ENCODE data around the gene EIPR1.

The EIPR1 gene

GRCh38 chr2:3204031-3204821 is 173.4 kb downstream of the EIPR1 start:
- Histone ChIP-seq H4K20me1 (ENCODE audit: low read depth, low read length) (no peaks in the 10 kb centered on the region), H2AFZ (ENCODE audit: low read depth, low read length, severe bottlenecking) (no peak overlapping the region), H3K4me2 (ENCODE audit: low read depth, low read length, poor library complexity, severe bottlenecking) (no peak overlapping the region), H3K27ac (ENCODE audit: low read depth, low read length) (no peak overlapping the region), H3K36me3 (ENCODE audit: low read length) (no peaks in the 10 kb centered on the region), H3K9me3 (ENCODE audit: insufficient read depth, low read length) (no peaks in the 10 kb centered on the region), H3K27me3 (ENCODE audit: low read length) (no peaks in the 10 kb centered on the region), H3K9ac (ENCODE audit: low read length) (no peak overlapping the region), H3K79me2 (ENCODE audit: insufficient read depth, low read length) (no peaks in the 10 kb centered on the region), H3F3A (ENCODE audit: insufficient read depth) (no peaks in the 10 kb centered on the region), H3K9me2 (replicated peaks; ENCODE audit: insufficient read depth, low read length) (no peaks in the 10 kb centered on the region), H3K4me3 (ENCODE audit: insufficient read depth, low read length, poor library complexity, severe bottlenecking) (no peak overlapping the region)
- TF ChIP-seq CTCF (IDR thresholded peaks at IDR 0.05; ENCODE audit: insufficient read depth, low read length, poor library complexity, severe bottlenecking), result no peak
- TF ChIP-seq EZH2phosphoT487 (conservative IDR thresholded peaks at IDR 0.05; ENCODE audit: low read length), result no peak

- no peaks in the 10 kb centered on the region for H3F3A ChIP-seq (ENCODE audit: insufficient read depth)
- no peak overlapping the region for H3K27ac ChIP-seq (ENCODE audit: low read depth, low read length)
- no peak overlapping the region for H2AFZ ChIP-seq (ENCODE audit: low read depth, low read length, severe bottlenecking)
- H3K4me3 ChIP-seq (ENCODE audit: insufficient read depth, low read length, poor library complexity, severe bottlenecking), result no peak overlapping the region
- H3K9me2 ChIP-seq (replicated peaks; ENCODE audit: insufficient read depth, low read length), result no peaks in the 10 kb centered on the region
- H3K79me2 ChIP-seq (ENCODE audit: insufficient read depth, low read length), result no peaks in the 10 kb centered on the region
- no peak overlapping the region for H3K9ac ChIP-seq (ENCODE audit: low read length)
- H4K20me1 ChIP-seq (ENCODE audit: low read depth, low read length), result no peaks in the 10 kb centered on the region
- H3K27me3 ChIP-seq (ENCODE audit: low read length), result no peaks in the 10 kb centered on the region
- TF ChIP-seq EZH2phosphoT487 (conservative IDR thresholded peaks at IDR 0.05; ENCODE audit: low read length) (no peak), CTCF (IDR thresholded peaks at IDR 0.05; ENCODE audit: insufficient read depth, low read length, poor library complexity, severe bottlenecking) (no peak)
- H3K36me3 ChIP-seq (ENCODE audit: low read length), result no peaks in the 10 kb centered on the region
- H3K4me2 ChIP-seq (ENCODE audit: low read depth, low read length, poor library complexity, severe bottlenecking), result no peak overlapping the region
- no peaks in the 10 kb centered on the region for H3K9me3 ChIP-seq (ENCODE audit: insufficient read depth, low read length)
Measured at GRCh38 chr2:3203497-3204019, 174.1 kb downstream of the EIPR1 start.

DNA sequence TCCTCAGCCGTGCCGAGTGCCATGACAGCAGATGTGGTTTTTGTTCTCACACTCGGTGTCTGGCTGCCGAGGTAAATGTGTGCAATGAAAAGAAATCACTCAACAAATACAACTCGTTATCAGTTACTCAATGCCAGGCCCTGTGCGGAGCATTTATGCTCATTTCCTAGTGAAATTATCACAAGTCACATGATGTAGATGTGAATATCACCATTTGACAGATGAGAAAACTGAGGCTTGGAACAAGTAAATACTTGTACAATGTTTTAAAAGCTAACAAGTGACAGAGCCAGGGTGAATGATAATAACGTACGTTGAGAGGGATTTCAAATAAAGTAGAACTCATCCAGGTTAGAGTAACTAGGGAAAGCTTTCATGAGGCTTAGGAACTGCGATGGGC is 174.7 kb downstream of the EIPR1 start:
- H3K27me3 ChIP-seq (ENCODE audit: low read length), result no peaks in the 10 kb centered on the region
- TF ChIP-seq CTCF (IDR thresholded peaks at IDR 0.05; ENCODE audit: insufficient read depth, low read length, poor library complexity, severe bottlenecking) (no peak), EZH2phosphoT487 (conservative IDR thresholded peaks at IDR 0.05; ENCODE audit: low read length) (no peak)
- no peak overlapping the region for H2AFZ ChIP-seq (ENCODE audit: low read depth, low read length, severe bottlenecking)
- no peaks in the 10 kb centered on the region for H3K79me2 ChIP-seq (ENCODE audit: insufficient read depth, low read length)
- H3K4me3 ChIP-seq (ENCODE audit: insufficient read depth, low read length, poor library complexity, severe bottlenecking), result no peak overlapping the region
- H3K9ac ChIP-seq (ENCODE audit: low read length), result no peak overlapping the region
- no peak overlapping the region for H3K27ac ChIP-seq (ENCODE audit: low read depth, low read length)
- H3K9me2 ChIP-seq (replicated peaks; ENCODE audit: insufficient read depth, low read length), result no peaks in the 10 kb centered on the region
- no peaks in the 10 kb centered on the region for H3F3A ChIP-seq (ENCODE audit: insufficient read depth)
- H3K36me3 ChIP-seq (ENCODE audit: low read length), result no peaks in the 10 kb centered on the region
- no peaks in the 10 kb centered on the region for H3K9me3 ChIP-seq (ENCODE audit: insufficient read depth, low read length)
- H3K4me2 ChIP-seq (ENCODE audit: low read depth, low read length, poor library complexity, severe bottlenecking), result no peak overlapping the region
- no peaks in the 10 kb centered on the region for H4K20me1 ChIP-seq (ENCODE audit: low read depth, low read length)
